Choroid plexus epithelial cell (primary cell): ENCODE measurements around the gene MIB1.
"Not testable (repeated sequence)": the region's sequence is repeated elsewhere in the genome, so short reads cannot be mapped to it uniquely, and the experiment has no call there.

Experiments
- DNase-seq: peaks from one replicate; pipeline ENCODE4 v3.0.0-alpha.2; 2010; ENCODE audit warnings: low read depth
- H3K4me3 ChIP-seq: 2 replicates; pipeline ENCODE4 v1.5.1; 2011; ENCODE audit warnings: low read depth, mild to moderate bottlenecking, control low read depth, low read length, moderate library complexity
- CTCF ChIP-seq: conservative IDR thresholded peaks from 2 replicates; pipeline ENCODE4 v1.5.1; 2011; ENCODE audit warnings: low read depth, mild to moderate bottlenecking, control low read depth, inconsistent platforms, low read length, moderate library complexity

MIB1 gene

GRCh38 chr18:21733011-21733410, 7.6 kb upstream of the MIB1 start:
- TF ChIP-seq CTCF: no peak
- no peak for DNase-seq
- no peak overlapping the region for H3K4me3 ChIP-seq

- peak; percentile 75 for DNase-seq
- TF ChIP-seq CTCF: no peak
- no peak overlapping the region for H3K4me3 ChIP-seq
Observed at GRCh38 chr18:21735452-21736015, 5.1 kb upstream of the MIB1 start.

GRCh38 chr18:21736926-21737325, 3.7 kb upstream of the MIB1 start:
- H3K4me3 ChIP-seq, DNase-seq: not testable (repeated sequence)

GRCh38 chr18:21739604-21740537, 721 bp upstream of the MIB1 start:
- no peak for DNase-seq
- TF ChIP-seq CTCF: no peak
- peak overlapping the region; percentile 44 for H3K4me3 ChIP-seq

- H3K4me3 ChIP-seq: peak overlapping the region; percentile 90
- DNase-seq: no peak
- TF ChIP-seq CTCF: no peak
Observed at GRCh38 chr18:21741312-21741561, 645 bp downstream of the MIB1 start.

GRCh38 chr18:21741562-21742314, 1.1 kb downstream of the MIB1 start:
- peak; percentile 20 for DNase-seq
- H3K4me3 ChIP-seq: peak overlapping the region; percentile 90
- no peak for TF ChIP-seq CTCF

- H3K4me3 ChIP-seq: peak overlapping the region; percentile 90
- no peak for DNase-seq
- TF ChIP-seq CTCF: no peak
Observed at GRCh38 chr18:21742315-21742687, 1.7 kb downstream of the MIB1 start.
